Sigmoid colon (tissue), 7 donors: ENCODE data around the gene ZBTB40. TPM values are rescaled to one million over a fixed set of nuclear protein-coding genes. Genes with fewer than 3 reads are reported as not detected.

Source experiments
- DNase-seq: peaks from one replicate; pipeline ENCODE4 v3.0.0-alpha.2; 2019
- H3K27ac ChIP-seq, 4 donors: fragments of 200-600 bp; sonication (generic); one replicate each; pipeline ENCODE4 v1.5.1; 2016 to 2019; ENCODE audit warnings: mild to moderate bottlenecking in 1 of 4
- H3K27me3 ChIP-seq, 3 donors: fragments of 200-600 bp; sonication (generic); one replicate each; pipeline ENCODE4 v1.5.1; 2019; ENCODE audit warnings: mild to moderate bottlenecking in 1 of 3
- H3K36me3 ChIP-seq, 4 donors: fragments of 200-600 bp; sonication (generic); one replicate each; pipeline ENCODE4 v1.5.1; 2016 to 2019
- H3K4me1 ChIP-seq, 4 donors: fragments of 200-600 bp; sonication (generic); one replicate each; pipeline ENCODE4 v1.5.1; 2017 to 2019
- H3K4me3 ChIP-seq, 4 donors: fragments of 200-600 bp; sonication (generic); one replicate each; pipeline ENCODE4 v1.5.1; 2017 to 2019; ENCODE audit warnings: mild to moderate bottlenecking in 2 of 4, moderate library complexity in 1 of 4
- H3K9me3 ChIP-seq, 4 donors: fragments of 200-600 bp in 3 of 4; sonication (generic) in 3 of 4; one replicate each; pipeline versions ENCODE4 v1.5.1 to v1.6.1; 2013 to 2019
- EP300 ChIP-seq, 4 donors: sonication (generic); formaldehyde crosslinking; IDR thresholded peaks; one replicate each; pipeline ENCODE4 v1.6.1; 2017; ENCODE audit warnings: antibody characterized with exemption in 4 of 4
- POLR2A ChIP-seq, 2 donors: fragments of 450-650 bp; IDR thresholded peaks; one replicate each; pipeline ENCODE4 v1.6.1; 2016; ENCODE audit warnings: antibody characterized with exemption in 2 of 2, mild to moderate bottlenecking in 2 of 2, moderate library complexity in 2 of 2
- POLR2AphosphoS5 ChIP-seq, 4 donors: sonication (generic); formaldehyde crosslinking; IDR thresholded peaks; one replicate each; pipeline ENCODE4 v1.6.1; 2017; ENCODE audit warnings: antibody characterized with exemption in 4 of 4
- WGBS, 2 donors: extraction: QIAGEN DNeasy Blood & Tissue Kit; methylation state at CpG; one replicate each; pipeline ENCODE4 v1.1.7; 2013; 5-methylcytosine and 5-hydroxymethylcytosine counted together
- intact Hi-C: fragments of 100-400 bp; cut with DNase I; formaldehyde crosslinking; loops from one replicate; pipeline ENCODE4 v1.15.1; 2023
- polyA plus RNA-seq, 3 donors: library from polyadenylated mRNA; stranded (reverse); fragments of 200-250 nt; gene quantifications; one replicate each; pipeline ENCODE4 v1.2.3, GENCODE V29; 2013
- total RNA-seq, 4 donors: library from RNA; depleted of rRNA; stranded (reverse); fragments of >200 nt; gene quantifications; one replicate each; pipeline ENCODE4 v1.1.0, GENCODE V29; 2016
- TF ChIP-seq, protein P1 (sequence below), 4 experiments: fragments of 450-650 bp in 3 of 4; fragments of 200-600 bp in 1 of 4; IDR thresholded peaks; one replicate each; pipeline ENCODE4 v1.5.1; 2016 to 2019; ENCODE audit warnings: antibody characterized with exemption in 4 of 4, mild to moderate bottlenecking in 3 of 4, moderate library complexity in 2 of 4
- donor health status: healthy with polysubstance abuse.
- donor health status: Bipolar disorder and iron deficiency.
- donor health status: healthy.

The ZBTB40 gene
- total and polyA plus RNA-seq, 7 donors, result 1.8 to 22.2 (median 14.3) TPM

DNA sequence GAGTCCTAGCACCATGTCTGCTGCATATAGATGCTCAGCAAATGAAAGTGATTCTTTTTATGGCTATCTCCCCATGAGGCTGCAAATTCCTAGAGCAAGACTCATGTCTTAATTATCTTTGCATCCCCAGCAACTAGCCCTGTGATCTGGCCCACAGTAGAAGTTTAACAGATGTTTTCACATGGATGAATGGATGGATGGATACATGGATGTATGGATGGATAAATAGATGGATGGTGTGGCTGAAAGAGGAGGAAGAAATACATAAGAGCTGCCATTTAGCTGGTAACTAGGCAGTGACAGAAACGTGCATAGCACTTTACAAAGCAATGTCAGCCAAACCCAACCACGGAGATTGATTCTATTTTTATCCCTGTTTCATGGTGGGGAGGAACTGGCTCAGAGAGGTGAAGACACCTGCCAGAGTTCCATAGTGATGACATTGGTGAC, 32.7 kb upstream of the ZBTB40 start:
- TF ChIP-seq POLR2A (IDR thresholded peaks at IDR 0.05) (no peak), EP300 (IDR thresholded peaks at IDR 0.05) (no peak), POLR2AphosphoS5 (IDR thresholded peaks at IDR 0.05) (no peak)
- TF ChIP-seq, protein P1, sequence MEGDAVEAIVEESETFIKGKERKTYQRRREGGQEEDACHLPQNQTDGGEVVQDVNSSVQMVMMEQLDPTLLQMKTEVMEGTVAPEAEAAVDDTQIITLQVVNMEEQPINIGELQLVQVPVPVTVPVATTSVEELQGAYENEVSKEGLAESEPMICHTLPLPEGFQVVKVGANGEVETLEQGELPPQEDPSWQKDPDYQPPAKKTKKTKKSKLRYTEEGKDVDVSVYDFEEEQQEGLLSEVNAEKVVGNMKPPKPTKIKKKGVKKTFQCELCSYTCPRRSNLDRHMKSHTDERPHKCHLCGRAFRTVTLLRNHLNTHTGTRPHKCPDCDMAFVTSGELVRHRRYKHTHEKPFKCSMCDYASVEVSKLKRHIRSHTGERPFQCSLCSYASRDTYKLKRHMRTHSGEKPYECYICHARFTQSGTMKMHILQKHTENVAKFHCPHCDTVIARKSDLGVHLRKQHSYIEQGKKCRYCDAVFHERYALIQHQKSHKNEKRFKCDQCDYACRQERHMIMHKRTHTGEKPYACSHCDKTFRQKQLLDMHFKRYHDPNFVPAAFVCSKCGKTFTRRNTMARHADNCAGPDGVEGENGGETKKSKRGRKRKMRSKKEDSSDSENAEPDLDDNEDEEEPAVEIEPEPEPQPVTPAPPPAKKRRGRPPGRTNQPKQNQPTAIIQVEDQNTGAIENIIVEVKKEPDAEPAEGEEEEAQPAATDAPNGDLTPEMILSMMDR (IDR thresholded peaks at IDR 0.05), result no peak
- DNase-seq, result no peak
- no peaks in the 10 kb centered on the region for H3K36me3 ChIP-seq
- WGBS, 2 donors, result 0 to 1% methylated on average over 2 of the region's 2 CpGs
- H3K4me1 ChIP-seq, result peaks cover 0 to 13% (median 2%) of the 10 kb centered on the region in 4 donors
- H3K4me3 ChIP-seq, result no peak overlapping the region
- no peak overlapping the region for H3K27ac ChIP-seq
- intact Hi-C loops, result loop anchor here (5.0 kb wide), 1 partner anchor 312 kb away; no protein-coding TSS in a partner anchor
- no peaks in the 10 kb centered on the region for H3K9me3 ChIP-seq
- peaks cover 0 to 27% (median 0%) of the 10 kb centered on the region in 3 donors for H3K27me3 ChIP-seq

DNA sequence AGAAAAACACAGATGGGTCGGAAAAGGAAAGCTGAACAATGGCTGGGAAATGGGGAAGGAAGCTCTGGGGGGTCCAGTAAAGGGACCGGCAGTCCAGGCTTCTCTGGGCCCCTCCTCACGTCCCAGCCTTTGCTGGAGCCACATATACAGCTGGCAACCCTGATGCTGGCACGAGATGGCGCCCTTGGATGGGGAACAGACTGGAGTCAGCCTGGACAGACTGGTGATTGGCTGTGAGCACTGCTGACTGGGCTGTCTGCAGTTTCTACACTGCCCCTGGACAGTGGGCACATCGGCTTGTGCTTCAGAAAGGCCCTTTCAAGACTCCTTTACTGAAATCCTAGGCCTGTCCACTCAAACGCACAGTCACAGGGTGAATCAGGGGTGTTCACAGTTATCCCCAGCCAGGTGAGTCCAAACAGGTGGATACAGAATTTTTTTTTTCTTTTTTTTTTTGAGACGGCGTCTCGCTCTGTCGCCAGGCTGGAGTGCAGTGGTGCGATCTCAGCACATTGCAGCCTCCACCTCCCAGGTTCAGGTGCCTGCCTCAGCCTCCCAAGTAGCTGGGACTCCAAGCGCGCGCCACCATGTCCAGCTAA, 31.1 kb upstream of the ZBTB40 start:
- intact Hi-C loops, result loop anchor here (1.0 to 10.0 kb wide), 2 partner anchors 222 to 514 kb away; no protein-coding TSS in a partner anchor
- 51 to 52% methylated on average over 15 of the region's 15 CpGs for WGBS, 2 donors
- peak; percentile 81 for DNase-seq
- Histone ChIP-seq H3K27ac (no peak overlapping the region), H3K4me3 (no peak overlapping the region), H3K36me3 (no peaks in the 10 kb centered on the region), H3K27me3 (peaks cover 0 to 27% (median 0%) of the 10 kb centered on the region in 3 donors), H3K4me1 (peaks cover 0 to 13% (median 2%) of the 10 kb centered on the region in 4 donors), H3K9me3 (no peaks in the 10 kb centered on the region)
- TF ChIP-seq POLR2AphosphoS5 (IDR thresholded peaks at IDR 0.05), result no peak
- TF ChIP-seq EP300 (IDR thresholded peaks at IDR 0.05), result no peak
- TF ChIP-seq, protein P1 (IDR thresholded peaks at IDR 0.05), result peak in 3 of 4 experiments; percentile 46 to 62 (median 57)
- no peak for TF ChIP-seq POLR2A (IDR thresholded peaks at IDR 0.05)

DNA sequence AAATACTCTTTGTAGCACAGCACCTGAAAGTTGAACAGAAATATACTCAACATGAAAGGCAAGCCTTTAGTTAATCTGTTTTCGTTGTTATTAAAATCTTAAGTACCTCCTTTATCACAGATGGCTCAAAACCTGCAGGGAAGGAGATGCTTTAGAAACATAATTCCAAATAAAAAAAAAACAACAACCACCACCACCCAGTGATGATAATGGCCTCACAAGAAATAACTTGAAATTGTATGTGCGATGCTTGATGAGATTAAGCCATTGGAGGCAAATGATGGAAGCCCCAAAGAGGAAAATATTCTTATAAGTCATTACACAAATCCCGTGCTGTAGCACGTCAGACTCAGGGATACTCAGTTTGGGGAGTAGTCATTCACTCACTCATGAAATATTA, 24.9 kb upstream of the ZBTB40 start:
- Histone ChIP-seq H3K36me3 (no peaks in the 10 kb centered on the region), H3K9me3 (no peaks in the 10 kb centered on the region), H3K4me3 (no peak overlapping the region), H3K27me3 (no peaks in the 10 kb centered on the region), H3K27ac (no peak overlapping the region), H3K4me1 (no peaks in the 10 kb centered on the region)
- DNase-seq, result no peak
- 89% methylated on average over 4 of the region's 4 CpGs for WGBS, 2 donors
- TF ChIP-seq POLR2AphosphoS5 (IDR thresholded peaks at IDR 0.05) (no peak), EP300 (IDR thresholded peaks at IDR 0.05) (no peak), POLR2A (IDR thresholded peaks at IDR 0.05) (no peak)
- TF ChIP-seq, protein P1 (IDR thresholded peaks at IDR 0.05), result no peak
- intact Hi-C loops, result loop anchor here (10.0 kb wide), 1 partner anchor 508 kb away; no protein-coding TSS in a partner anchor

DNA sequence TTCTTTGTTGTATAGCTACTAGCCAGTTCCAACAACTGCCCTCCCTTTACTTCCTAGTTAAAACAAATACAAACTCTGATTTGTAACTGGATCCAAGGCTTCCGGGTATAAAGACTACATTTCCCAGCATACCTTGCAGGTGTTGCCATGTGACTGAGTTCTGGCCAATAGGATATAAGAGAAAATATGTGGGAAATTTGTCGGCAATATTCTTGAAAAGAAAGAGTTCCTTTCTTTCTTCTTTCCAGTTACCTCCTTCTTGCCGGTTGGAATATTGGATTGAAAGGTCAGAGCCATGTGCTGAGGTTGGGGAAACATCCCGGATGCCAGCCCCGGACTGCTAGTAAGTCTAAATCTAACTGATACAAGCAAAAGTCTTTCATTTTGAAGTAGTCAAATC, 23.0 kb upstream of the ZBTB40 start:
- WGBS, 2 donors, result 28 to 38% methylated on average over 5 of the region's 5 CpGs
- TF ChIP-seq POLR2A (IDR thresholded peaks at IDR 0.05) (no peak), EP300 (IDR thresholded peaks at IDR 0.05) (no peak), POLR2AphosphoS5 (IDR thresholded peaks at IDR 0.05) (no peak)
- TF ChIP-seq, protein P1 (IDR thresholded peaks at IDR 0.05), result no peak
- H3K4me3 ChIP-seq, result peak overlapping the region in 2 of 4 donors; percentile 25 to 29
- intact Hi-C loops, result loop anchor here (10.0 kb wide), 1 partner anchor 506 kb away; no protein-coding TSS in a partner anchor
- H3K27ac ChIP-seq, result no peak overlapping the region
- H3K4me1 ChIP-seq, result no peaks in the 10 kb centered on the region
- no peak for DNase-seq
- H3K27me3 ChIP-seq, result no peaks in the 10 kb centered on the region
- H3K36me3 ChIP-seq, result no peaks in the 10 kb centered on the region
- no peaks in the 10 kb centered on the region for H3K9me3 ChIP-seq
